GF-D8 (cell line): Measurements from ENCODE around the gene RSRC1.
"Not testable (repeated sequence)": the region's sequence is repeated elsewhere in the genome, so short reads cannot be mapped to it uniquely, and the experiment has no call there.

Source experiments
- DNase-seq: peaks from one replicate; lab custom pipeline; 2025; lab: John Stamatoyannopoulos, UW

The RSRC1 gene

GRCh38 chr3:158404131-158404718 is 294.3 kb downstream of the RSRC1 start:
- no peak for DNase-seq

DNA sequence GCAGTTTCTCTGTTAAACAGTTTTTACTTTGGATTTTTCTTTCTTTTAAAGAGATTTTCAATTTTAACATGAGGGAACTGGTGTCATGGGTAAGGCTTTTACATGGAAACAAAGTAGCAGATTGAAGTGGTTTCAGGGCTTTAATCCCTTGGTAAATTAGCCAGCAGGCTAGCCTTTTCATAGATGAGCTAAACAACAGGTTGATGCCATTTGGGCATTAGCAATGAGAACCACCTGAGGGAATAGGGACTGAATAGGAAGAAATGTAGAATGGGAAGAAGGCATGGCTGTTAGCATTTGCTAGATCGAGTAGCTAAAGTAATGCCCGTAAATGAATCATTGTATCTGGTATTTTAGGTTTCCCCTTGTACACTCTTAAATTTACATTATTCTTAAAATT is 295.6 kb downstream of the RSRC1 start:
- DNase-seq: no peak

- DNase-seq: no peak
Observed at GRCh38 chr3:158407844-158408517, 298.1 kb downstream of the RSRC1 start.

- DNase-seq: not testable (repeated sequence)
Observed at GRCh38 chr3:158408518-158408897, 298.6 kb downstream of the RSRC1 start.

- no peak for DNase-seq
Observed at GRCh38 chr3:158418035-158418434, 308.1 kb downstream of the RSRC1 start.

- no peak for DNase-seq
Observed at GRCh38 chr3:158419820-158420653, 310.1 kb downstream of the RSRC1 start.

GRCh38 chr3:158420654-158421396 is 310.9 kb downstream of the RSRC1 start:
- no peak for DNase-seq

DNA sequence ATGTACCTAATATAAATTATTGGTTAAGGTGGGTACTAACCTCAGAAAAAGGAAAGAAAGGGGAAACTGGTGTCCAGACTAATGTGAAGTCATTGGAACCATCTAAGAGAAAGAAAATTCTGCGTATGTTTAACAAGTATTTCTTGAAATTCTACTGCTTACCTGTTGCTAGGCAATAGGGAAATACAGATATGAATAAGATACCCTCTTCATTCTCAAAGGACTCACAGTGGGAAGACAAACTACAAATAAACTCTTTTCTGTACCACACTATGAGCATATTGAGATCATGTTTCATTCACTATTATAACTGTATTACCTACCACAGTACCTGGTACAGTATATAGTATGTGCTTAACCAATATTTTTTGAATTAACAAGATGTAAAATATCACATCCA is 320.6 kb downstream of the RSRC1 start:
- DNase-seq: no peak

DNA sequence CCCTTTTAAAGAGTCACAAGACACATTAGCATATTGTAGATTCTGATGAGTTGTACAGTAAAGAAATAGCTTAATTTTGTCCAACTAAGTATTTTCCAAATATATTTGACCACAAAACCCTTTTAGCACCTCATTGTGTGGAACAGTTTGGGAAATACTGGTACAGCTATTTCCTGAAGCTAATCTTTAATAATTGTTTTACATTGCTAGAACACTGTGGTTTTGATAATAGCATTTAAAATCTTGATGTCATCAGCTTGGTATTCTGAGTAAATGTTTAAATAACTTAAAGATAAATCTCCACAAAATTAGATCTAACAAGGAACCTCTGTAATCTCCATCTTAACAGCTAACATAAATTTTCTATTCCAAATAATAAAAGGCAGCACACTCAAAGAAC is 321.1 kb downstream of the RSRC1 start:
- DNase-seq: no peak

GRCh38 chr3:158431829-158432228 is 321.9 kb downstream of the RSRC1 start:
- DNase-seq: no peak

- DNase-seq: peak; percentile 22
Observed at GRCh38 chr3:158434412-158435038, 324.6 kb downstream of the RSRC1 start.

DNA sequence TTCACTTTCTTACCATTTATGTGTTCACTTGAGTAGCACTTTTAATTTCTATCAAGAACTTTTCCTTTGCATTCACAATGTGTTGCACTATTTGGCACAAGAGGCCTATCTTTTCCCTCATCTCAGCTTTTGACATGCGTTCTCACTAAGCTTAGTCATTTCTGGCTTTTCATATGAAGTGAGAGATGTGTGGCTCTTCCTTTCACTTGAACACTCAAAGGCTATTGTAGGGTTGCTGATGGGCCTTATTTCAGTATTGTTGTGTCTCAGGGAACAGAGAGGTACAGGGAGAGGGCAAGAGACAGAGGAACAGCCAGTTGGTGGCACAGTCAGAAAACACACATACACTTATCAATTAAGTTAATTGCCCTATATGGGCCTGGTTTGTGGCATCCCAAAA is 333.7 kb downstream of the RSRC1 start:
- no peak for DNase-seq

GRCh38 chr3:158447408-158447807 is 337.5 kb downstream of the RSRC1 start:
- no peak for DNase-seq

- DNase-seq: peak; percentile 15
Observed at GRCh38 chr3:158451405-158452055, 341.6 kb downstream of the RSRC1 start.

DNA sequence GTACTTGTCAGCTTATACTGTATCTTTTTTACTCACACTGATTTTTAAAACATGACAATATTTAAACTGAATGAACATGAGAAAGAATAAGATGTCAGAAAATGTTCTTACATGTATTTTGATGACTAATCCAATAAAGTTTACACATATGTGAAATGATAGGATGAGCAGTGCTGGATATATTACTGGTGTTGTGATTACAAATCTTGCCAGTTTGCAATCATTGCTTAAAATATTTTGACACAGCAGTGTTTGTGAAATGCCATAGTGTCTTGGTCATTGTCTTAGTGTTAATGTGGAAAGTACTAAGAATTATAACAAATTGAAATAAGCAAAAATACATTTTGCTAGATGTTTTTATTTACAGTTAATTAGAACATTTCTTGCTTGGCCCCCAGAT is 342.4 kb downstream of the RSRC1 start:
- DNase-seq: no peak

DNA sequence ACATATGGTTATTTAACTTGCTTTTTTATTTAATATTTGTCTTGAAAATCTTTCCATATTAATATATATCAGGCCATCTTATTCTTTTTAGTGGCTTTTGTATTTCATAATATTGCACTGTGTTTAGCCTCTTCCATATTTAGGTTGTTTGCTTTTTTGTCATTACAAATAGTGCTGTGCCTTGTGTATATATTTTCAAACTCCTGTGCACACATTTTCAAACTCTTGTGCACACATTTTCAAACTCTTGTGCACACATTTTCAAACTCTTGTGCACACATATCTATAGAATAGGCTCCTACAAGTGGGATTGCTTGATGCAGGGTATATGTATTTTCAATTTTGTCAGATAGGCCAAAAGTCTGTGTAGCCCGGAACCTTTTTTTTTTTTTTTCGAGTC is 343.1 kb downstream of the RSRC1 start:
- DNase-seq: no peak

DNA sequence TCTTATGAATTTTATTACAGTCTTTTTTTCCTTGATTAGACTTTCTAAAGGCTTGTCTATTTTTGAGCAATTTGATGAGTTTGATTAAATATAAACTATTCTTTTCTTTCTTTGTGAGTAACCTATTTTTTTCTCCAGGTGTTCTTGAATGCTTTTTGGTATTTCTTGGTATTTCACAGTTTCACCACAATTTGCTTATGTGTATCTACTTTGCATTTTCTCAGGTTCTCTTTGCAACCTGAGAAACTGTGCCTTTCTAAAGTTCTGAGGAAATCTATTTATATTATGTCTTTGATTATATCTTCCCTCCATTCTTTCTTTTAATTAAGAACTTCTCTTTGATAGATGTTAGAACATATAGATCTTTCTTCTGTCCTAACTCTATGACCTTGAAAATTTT is 344.0 kb downstream of the RSRC1 start:
- no peak for DNase-seq

DNA sequence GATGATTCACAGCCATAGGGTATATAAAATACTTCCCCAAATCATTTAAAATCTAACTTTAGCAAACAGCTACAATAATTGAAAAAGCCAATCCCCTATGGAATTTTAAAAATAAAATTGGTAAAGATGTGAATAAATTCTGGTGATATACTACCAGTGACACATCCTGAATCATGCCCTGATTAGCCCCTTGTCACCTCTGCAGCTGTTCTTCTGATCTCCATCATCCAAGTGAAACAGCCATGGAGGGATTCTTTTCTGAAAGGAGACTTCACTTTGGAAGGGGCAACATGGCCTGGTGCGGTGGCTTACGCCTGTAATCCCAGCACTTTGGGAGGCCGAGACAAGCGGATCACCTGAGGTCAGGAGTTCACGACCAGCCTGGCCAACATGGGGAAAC is 345.5 kb downstream of the RSRC1 start:
- no peak for DNase-seq

DNA sequence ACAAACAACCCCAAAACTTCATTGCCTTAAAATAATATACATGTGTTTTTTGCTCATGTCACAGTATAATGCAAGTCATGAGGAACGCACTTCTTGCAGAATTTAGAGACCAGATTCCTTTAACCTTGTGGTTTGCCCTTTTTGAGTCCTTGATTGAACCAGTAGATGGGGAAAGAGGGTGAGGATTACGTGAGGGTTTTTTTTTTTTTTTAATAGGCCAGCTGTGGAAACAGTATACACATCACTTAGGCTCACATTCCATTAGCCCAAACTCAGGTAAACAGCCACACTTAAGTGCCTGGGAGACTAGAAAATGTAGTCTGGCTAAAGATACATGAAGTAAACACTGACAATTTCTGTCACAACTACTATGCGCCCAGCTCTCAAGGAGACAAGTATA is 346.2 kb downstream of the RSRC1 start:
- DNase-seq: no peak

GRCh38 chr3:158458464-158458863 is 348.6 kb downstream of the RSRC1 start:
- DNase-seq: no peak

DNA sequence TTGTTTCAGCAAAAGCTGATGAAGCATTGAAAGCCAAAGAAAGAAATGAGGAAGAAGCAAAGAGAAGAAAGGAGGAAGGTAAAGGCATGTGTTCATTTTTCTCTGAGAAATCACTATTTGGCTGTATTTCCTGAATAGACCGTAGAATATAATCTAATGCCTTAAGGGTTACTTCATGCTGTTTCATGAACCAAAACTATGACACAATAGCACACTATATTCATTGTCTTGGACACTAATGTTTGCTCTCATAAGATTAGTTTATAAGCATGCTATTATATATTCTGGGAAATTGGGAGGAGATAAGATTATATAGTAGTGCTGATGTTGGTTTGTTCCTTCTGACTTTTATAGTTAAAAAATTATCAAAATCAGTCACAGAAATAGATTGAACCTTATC is 351.0 kb downstream of the RSRC1 start:
- DNase-seq: peak; percentile 33

- DNase-seq: no peak
Observed at GRCh38 chr3:158463556-158463955, 353.7 kb downstream of the RSRC1 start.
